SU-DHL-6 (cell line): ENCODE measurements around the gene EXOC4.

ENCODE experiments used
- H2AFZ ChIP-seq: fragments of 200-600 bp; sonication (generic); 2 replicates; pipeline ENCODE4 v1.6.1; 2014; ENCODE audit warnings: low read depth, mild to moderate bottlenecking, moderate library complexity, mixed read lengths, antibody characterized with exemption, low read length; ENCODE audit not compliant: severe bottlenecking
- H3F3A ChIP-seq: fragments of 200-600 bp; shearing (Covaris generic); 2 replicates; pipeline ENCODE4 v1.6.0; 2016; ENCODE audit warnings: antibody characterized with exemption, mild to moderate bottlenecking; ENCODE audit not compliant: insufficient read depth
- H3K27ac ChIP-seq: fragments of 200-600 bp; sonication (generic); 2 replicates; pipeline ENCODE4 v1.5.1; 2016; ENCODE audit warnings: low read depth, mild to moderate bottlenecking, low read length, moderate library complexity, mixed read lengths
- H3K27me3 ChIP-seq: fragments of 200-600 bp; sonication (generic), shearing (Covaris generic); 2 replicates; pipeline ENCODE4 v1.6.0; 2014; ENCODE audit warnings: mild to moderate bottlenecking, low read length
- H3K36me3 ChIP-seq: fragments of 200-600 bp; sonication (generic); 2 replicates; pipeline ENCODE4 v1.6.1; 2014; ENCODE audit warnings: mild to moderate bottlenecking, low read length, mixed read lengths
- H3K4me2 ChIP-seq: fragments of 300-600, 200-600 bp; shearing (Covaris generic), sonication (generic); 2 replicates; pipeline ENCODE4 v1.6.0; 2014; ENCODE audit warnings: low read length, low read depth, mild to moderate bottlenecking; ENCODE audit not compliant: poor library complexity, severe bottlenecking
- H3K4me3 ChIP-seq: fragments of 200-600 bp; sonication (generic); 2 replicates; pipeline ENCODE4 v1.5.1; 2014; ENCODE audit warnings: antibody characterized with exemption, low read length, mild to moderate bottlenecking, mixed read lengths; ENCODE audit not compliant: insufficient read depth, poor library complexity, severe bottlenecking
- H3K79me2 ChIP-seq: fragments of 200-600 bp; sonication (generic); 2 replicates; pipeline ENCODE4 v1.6.1; 2014; ENCODE audit warnings: mild to moderate bottlenecking, low read length, moderate library complexity; ENCODE audit not compliant: insufficient read depth
- H3K9ac ChIP-seq: fragments of 200-600 bp; sonication (generic); 2 replicates; pipeline ENCODE4 v1.7.0; 2014; ENCODE audit warnings: mild to moderate bottlenecking, low read length
- H3K9me2 ChIP-seq: fragments of 200-600 bp; sonication (generic); replicated peaks from 2 replicates; pipeline ENCODE4 v1.6.1; 2014; ENCODE audit warnings: low read length; ENCODE audit not compliant: insufficient read depth
- H3K9me3 ChIP-seq: fragments of 200-600 bp; sonication (generic); 2 replicates; pipeline ENCODE4 v1.6.1; 2014; ENCODE audit warnings: low read length, mixed read lengths; ENCODE audit not compliant: insufficient read depth
- H4K20me1 ChIP-seq: fragments of 200-600 bp; sonication (generic); 2 replicates; pipeline ENCODE4 v1.6.1; 2014; ENCODE audit warnings: low read depth, mild to moderate bottlenecking, antibody characterized with exemption, low read length, moderate library complexity, mixed read lengths
- EZH2phosphoT487 ChIP-seq: fragments of 200-600 bp; sonication (generic), shearing (Covaris generic); conservative IDR thresholded peaks from 2 replicates; pipeline ENCODE4 v1.6.1; 2018; ENCODE audit warnings: mild to moderate bottlenecking, antibody characterized with exemption, low read length, moderate library complexity, mixed read lengths
- TF ChIP-seq, protein P1 (sequence below): fragments of 200-600 bp; sonication (generic); IDR thresholded peaks from one replicate; pipeline ENCODE4 v1.5.1; 2017; ENCODE audit warnings: antibody characterized with exemption, mild to moderate bottlenecking, low read length, moderate library complexity; ENCODE audit not compliant: insufficient read depth, poor library complexity, severe bottlenecking

Gene EXOC4

DNA sequence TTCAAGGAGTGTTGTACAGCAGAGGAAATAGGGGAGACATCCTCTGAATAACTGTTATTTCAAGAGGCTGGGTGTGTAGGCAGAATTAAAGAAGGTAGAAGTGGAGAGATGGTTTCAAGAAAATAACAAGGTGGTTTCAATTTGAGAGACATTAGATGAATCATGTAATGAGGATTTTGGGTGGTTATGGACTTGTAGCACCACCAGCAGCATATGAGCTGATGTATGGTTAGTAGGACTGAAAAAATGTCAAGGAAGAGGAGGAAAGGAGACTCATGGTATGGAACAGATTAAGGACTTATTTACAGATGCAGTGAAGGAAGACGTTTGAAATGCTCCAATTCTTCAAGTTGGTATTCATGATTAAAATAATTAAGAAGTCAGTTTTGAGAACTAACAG is 166.2 kb downstream of the EXOC4 start:
- H2AFZ ChIP-seq = no peak overlapping the region
- no peaks in the 10 kb centered on the region for H3F3A ChIP-seq
- H3K9me2 ChIP-seq = no peaks in the 10 kb centered on the region
- no peak overlapping the region for H3K4me2 ChIP-seq
- no peaks in the 10 kb centered on the region for H4K20me1 ChIP-seq
- no peak overlapping the region for H3K9ac ChIP-seq
- no peaks in the 10 kb centered on the region for H3K9me3 ChIP-seq
- TF ChIP-seq, protein P1, sequence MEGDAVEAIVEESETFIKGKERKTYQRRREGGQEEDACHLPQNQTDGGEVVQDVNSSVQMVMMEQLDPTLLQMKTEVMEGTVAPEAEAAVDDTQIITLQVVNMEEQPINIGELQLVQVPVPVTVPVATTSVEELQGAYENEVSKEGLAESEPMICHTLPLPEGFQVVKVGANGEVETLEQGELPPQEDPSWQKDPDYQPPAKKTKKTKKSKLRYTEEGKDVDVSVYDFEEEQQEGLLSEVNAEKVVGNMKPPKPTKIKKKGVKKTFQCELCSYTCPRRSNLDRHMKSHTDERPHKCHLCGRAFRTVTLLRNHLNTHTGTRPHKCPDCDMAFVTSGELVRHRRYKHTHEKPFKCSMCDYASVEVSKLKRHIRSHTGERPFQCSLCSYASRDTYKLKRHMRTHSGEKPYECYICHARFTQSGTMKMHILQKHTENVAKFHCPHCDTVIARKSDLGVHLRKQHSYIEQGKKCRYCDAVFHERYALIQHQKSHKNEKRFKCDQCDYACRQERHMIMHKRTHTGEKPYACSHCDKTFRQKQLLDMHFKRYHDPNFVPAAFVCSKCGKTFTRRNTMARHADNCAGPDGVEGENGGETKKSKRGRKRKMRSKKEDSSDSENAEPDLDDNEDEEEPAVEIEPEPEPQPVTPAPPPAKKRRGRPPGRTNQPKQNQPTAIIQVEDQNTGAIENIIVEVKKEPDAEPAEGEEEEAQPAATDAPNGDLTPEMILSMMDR = no peak
- TF ChIP-seq EZH2phosphoT487 = no peak
- H3K79me2 ChIP-seq = no peaks in the 10 kb centered on the region
- H3K27me3 ChIP-seq = no peaks in the 10 kb centered on the region
- no peaks in the 10 kb centered on the region for H3K36me3 ChIP-seq
- H3K4me3 ChIP-seq = no peak overlapping the region
- no peak overlapping the region for H3K27ac ChIP-seq

- Histone ChIP-seq H3K9me2 (no peaks in the 10 kb centered on the region), H3K79me2 (no peaks in the 10 kb centered on the region), H3K9ac (no peak overlapping the region), H3K27me3 (no peaks in the 10 kb centered on the region), H2AFZ (no peak overlapping the region), H4K20me1 (no peaks in the 10 kb centered on the region), H3K27ac (no peak overlapping the region), H3K4me2 (no peak overlapping the region), H3K9me3 (no peaks in the 10 kb centered on the region), H3K4me3 (no peak overlapping the region), H3K36me3 (no peaks in the 10 kb centered on the region), H3F3A (no peaks in the 10 kb centered on the region)
- TF ChIP-seq, protein P1 = no peak
- no peak for TF ChIP-seq EZH2phosphoT487
Measured at GRCh38 chr7:133423618-133424017, 170.7 kb downstream of the EXOC4 start.

GRCh38 chr7:133428326-133428725 is 175.4 kb downstream of the EXOC4 start:
- Histone ChIP-seq H3K27me3 (no peaks in the 10 kb centered on the region), H3K4me3 (no peak overlapping the region), H2AFZ (no peak overlapping the region), H3K79me2 (no peaks in the 10 kb centered on the region), H3F3A (no peaks in the 10 kb centered on the region), H3K27ac (no peak overlapping the region), H4K20me1 (no peaks in the 10 kb centered on the region), H3K9me2 (no peaks in the 10 kb centered on the region), H3K4me2 (no peak overlapping the region), H3K9ac (no peak overlapping the region), H3K36me3 (no peaks in the 10 kb centered on the region), H3K9me3 (no peaks in the 10 kb centered on the region)
- TF ChIP-seq, protein P1 = no peak
- TF ChIP-seq EZH2phosphoT487 = no peak

- Histone ChIP-seq H3K36me3 (no peaks in the 10 kb centered on the region), H2AFZ (no peak overlapping the region), H3F3A (no peaks in the 10 kb centered on the region), H3K4me2 (no peak overlapping the region), H3K9ac (no peak overlapping the region), H3K9me3 (no peaks in the 10 kb centered on the region), H3K79me2 (no peaks in the 10 kb centered on the region), H3K9me2 (no peaks in the 10 kb centered on the region), H4K20me1 (no peaks in the 10 kb centered on the region), H3K27me3 (no peaks in the 10 kb centered on the region), H3K27ac (no peak overlapping the region), H3K4me3 (no peak overlapping the region)
- no peak for TF ChIP-seq EZH2phosphoT487
- TF ChIP-seq, protein P1 = no peak
Measured at GRCh38 chr7:133428876-133429275, 176.0 kb downstream of the EXOC4 start.
